SK-N-SH treated with all-trans-retinoic acid at 6 μM for 48 hours (cell line): ENCODE results near the gene NFXL1.
A peak's percentile ranks its signal among the peaks of the same experiment; 100 is the strongest.

Experiments
- ATAC-seq: fragments of 200-7000 bp; cut with Tn5 transposase; 3 replicates; pipeline ENCODE4 v1.9.1; 2020; ENCODE audit warnings: mild to moderate bottlenecking, moderate library complexity
- BACH2 ChIP-seq: fragments of 250-450 bp; sonication (Bioruptor Pico); IDR thresholded peaks from 2 replicates; pipeline ENCODE4 v1.9.0; 2021; ENCODE audit warnings: mild to moderate bottlenecking, borderline replicate concordance
- ESRRG ChIP-seq: fragments of 250-450 bp; sonication (Bioruptor Pico); IDR thresholded peaks from 2 replicates; pipeline ENCODE4 v1.6.1; 2021; ENCODE audit warnings: mild to moderate bottlenecking
- GLIS3 ChIP-seq: fragments of 250-450 bp; sonication (Bioruptor Pico); IDR thresholded peaks from 2 replicates; pipeline ENCODE4 v1.5.0; 2020; ENCODE audit warnings: mild to moderate bottlenecking, moderate library complexity
- ISL1 ChIP-seq: fragments of 250-450 bp; sonication (Bioruptor Pico); IDR thresholded peaks from 2 replicates; pipeline ENCODE4 v2.1.2; 2022; ENCODE audit warnings: mild to moderate bottlenecking, moderate library complexity
- OSR1 ChIP-seq: fragments of 250-450 bp; sonication (Bioruptor Pico); IDR thresholded peaks from 2 replicates; pipeline ENCODE4 v1.8.0; 2022; ENCODE audit warnings: moderate library complexity, mild to moderate bottlenecking, inconsistent platforms
- PPARA ChIP-seq: fragments of 250-450 bp; sonication (Bioruptor Pico); IDR thresholded peaks from 2 replicates; pipeline ENCODE4 v1.5.0; 2020; ENCODE audit warnings: mild to moderate bottlenecking, borderline replicate concordance
- RARB ChIP-seq: fragments of 250-450 bp; sonication (Bioruptor Pico); IDR thresholded peaks from 2 replicates; pipeline ENCODE4 v1.8.0; 2021; ENCODE audit warnings: mild to moderate bottlenecking, moderate library complexity
- SNAI2 ChIP-seq: fragments of 250-450 bp; sonication (Bioruptor Pico); IDR thresholded peaks from 2 replicates; pipeline ENCODE4 v1.5.0; 2020; ENCODE audit warnings: mild to moderate bottlenecking, moderate library complexity
- TCF4 ChIP-seq: fragments of 250-450 bp; sonication (Bioruptor Pico); IDR thresholded peaks from 2 replicates; pipeline ENCODE4 v1.8.0; 2021; ENCODE audit warnings: mild to moderate bottlenecking, moderate library complexity, borderline replicate concordance
- TOX ChIP-seq: fragments of 250-450 bp; sonication (Bioruptor Pico); IDR thresholded peaks from 2 replicates; pipeline ENCODE4 v1.8.0; 2021; ENCODE audit warnings: mild to moderate bottlenecking, moderate library complexity, borderline replicate concordance
- ZC3H10 ChIP-seq: fragments of 250-450 bp; sonication (Bioruptor Pico); IDR thresholded peaks from 2 replicates; pipeline ENCODE4 v1.5.1; 2021; ENCODE audit warnings: mild to moderate bottlenecking, moderate library complexity
- ZFP3 ChIP-seq: fragments of 250-450 bp; sonication (Bioruptor Pico); IDR thresholded peaks from 2 replicates; pipeline ENCODE4 v1.5.0; 2020; ENCODE audit warnings: mild to moderate bottlenecking, moderate library complexity
- ZFP30 ChIP-seq: fragments of 450-650 bp; formaldehyde crosslinking; IDR thresholded peaks from 2 replicates; pipeline ENCODE4 v1.5.0; 2022; ENCODE audit warnings: mild to moderate bottlenecking, moderate library complexity
- ZNF565 ChIP-seq: fragments of 450-650 bp; formaldehyde crosslinking; conservative IDR thresholded peaks from 2 replicates; pipeline ENCODE4 v1.5.0; 2020; ENCODE audit warnings: low read depth, mild to moderate bottlenecking, moderate library complexity
- ZNF70 ChIP-seq: fragments of 450-650 bp; formaldehyde crosslinking; IDR thresholded peaks from 2 replicates; pipeline ENCODE4 v1.5.0; 2020; ENCODE audit warnings: mild to moderate bottlenecking, moderate library complexity
- ZNF8 ChIP-seq: fragments of 450-650 bp; formaldehyde crosslinking; IDR thresholded peaks from 2 replicates; pipeline ENCODE4 v1.5.0; 2020; ENCODE audit warnings: mild to moderate bottlenecking, moderate library complexity
- TF ChIP-seq, protein P1 (sequence below): fragments of 250-450 bp; sonication (Bioruptor Pico); IDR thresholded peaks from 2 replicates; pipeline ENCODE4 v1.5.0; 2020; ENCODE audit warnings: mild to moderate bottlenecking, moderate library complexity
- TF ChIP-seq, protein P2 (sequence below): fragments of 250-450 bp; sonication (Bioruptor Pico); IDR thresholded peaks from 2 replicates; pipeline ENCODE4 v1.5.1; 2020; ENCODE audit warnings: low read depth, mild to moderate bottlenecking, moderate library complexity
- TF ChIP-seq, protein P3 (sequence below): fragments of 250-450 bp; sonication (Bioruptor Pico); IDR thresholded peaks from 2 replicates; pipeline ENCODE4 v1.8.0; 2020; ENCODE audit warnings: mild to moderate bottlenecking, moderate library complexity, borderline replicate concordance

The NFXL1 gene

DNA sequence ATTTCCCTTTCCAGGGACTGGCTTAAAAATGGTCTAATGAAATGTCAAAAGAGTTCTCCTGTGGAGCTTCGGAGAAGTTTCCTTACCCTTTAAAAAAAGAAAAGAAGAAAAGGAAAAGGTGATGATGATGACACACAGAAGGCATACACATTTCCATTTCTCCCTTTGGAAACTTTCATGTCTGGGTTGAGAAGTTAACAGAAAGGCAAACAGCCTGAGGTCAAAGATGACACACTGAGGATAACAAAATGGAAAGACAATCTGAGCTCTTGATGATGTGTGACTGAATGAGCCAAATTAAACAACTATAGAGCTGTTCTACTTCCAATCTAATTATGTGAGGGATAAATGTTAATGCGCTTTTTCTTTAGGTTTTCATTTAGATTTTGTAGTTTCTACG, 32.2 kb downstream of the NFXL1 start:
- ATAC-seq: no peak
- TF ChIP-seq ESRRG (CRISPR knock-in tag) (no peak), ZFP30 (CRISPR knock-in tag) (no peak), TOX (CRISPR knock-in tag) (no peak), ZNF565 (CRISPR knock-in tag) (no peak), ZC3H10 (CRISPR knock-in tag) (no peak), PPARA (CRISPR knock-in tag) (no peak), SNAI2 (CRISPR knock-in tag) (no peak), TCF4 (CRISPR knock-in tag) (no peak), RARB (CRISPR knock-in tag) (no peak), BACH2 (no peak), ZNF8 (CRISPR knock-in tag) (no peak)
- TF ChIP-seq, protein P1, sequence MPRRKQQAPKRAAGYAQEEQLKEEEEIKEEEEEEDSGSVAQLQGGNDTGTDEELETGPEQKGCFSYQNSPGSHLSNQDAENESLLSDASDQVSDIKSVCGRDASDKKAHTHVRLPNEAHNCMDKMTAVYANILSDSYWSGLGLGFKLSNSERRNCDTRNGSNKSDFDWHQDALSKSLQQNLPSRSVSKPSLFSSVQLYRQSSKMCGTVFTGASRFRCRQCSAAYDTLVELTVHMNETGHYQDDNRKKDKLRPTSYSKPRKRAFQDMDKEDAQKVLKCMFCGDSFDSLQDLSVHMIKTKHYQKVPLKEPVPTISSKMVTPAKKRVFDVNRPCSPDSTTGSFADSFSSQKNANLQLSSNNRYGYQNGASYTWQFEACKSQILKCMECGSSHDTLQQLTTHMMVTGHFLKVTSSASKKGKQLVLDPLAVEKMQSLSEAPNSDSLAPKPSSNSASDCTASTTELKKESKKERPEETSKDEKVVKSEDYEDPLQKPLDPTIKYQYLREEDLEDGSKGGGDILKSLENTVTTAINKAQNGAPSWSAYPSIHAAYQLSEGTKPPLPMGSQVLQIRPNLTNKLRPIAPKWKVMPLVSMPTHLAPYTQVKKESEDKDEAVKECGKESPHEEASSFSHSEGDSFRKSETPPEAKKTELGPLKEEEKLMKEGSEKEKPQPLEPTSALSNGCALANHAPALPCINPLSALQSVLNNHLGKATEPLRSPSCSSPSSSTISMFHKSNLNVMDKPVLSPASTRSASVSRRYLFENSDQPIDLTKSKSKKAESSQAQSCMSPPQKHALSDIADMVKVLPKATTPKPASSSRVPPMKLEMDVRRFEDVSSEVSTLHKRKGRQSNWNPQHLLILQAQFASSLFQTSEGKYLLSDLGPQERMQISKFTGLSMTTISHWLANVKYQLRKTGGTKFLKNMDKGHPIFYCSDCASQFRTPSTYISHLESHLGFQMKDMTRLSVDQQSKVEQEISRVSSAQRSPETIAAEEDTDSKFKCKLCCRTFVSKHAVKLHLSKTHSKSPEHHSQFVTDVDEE (CRISPR knock-in tag): no peak
- TF ChIP-seq, all 23 proteins: peak for 0

DNA sequence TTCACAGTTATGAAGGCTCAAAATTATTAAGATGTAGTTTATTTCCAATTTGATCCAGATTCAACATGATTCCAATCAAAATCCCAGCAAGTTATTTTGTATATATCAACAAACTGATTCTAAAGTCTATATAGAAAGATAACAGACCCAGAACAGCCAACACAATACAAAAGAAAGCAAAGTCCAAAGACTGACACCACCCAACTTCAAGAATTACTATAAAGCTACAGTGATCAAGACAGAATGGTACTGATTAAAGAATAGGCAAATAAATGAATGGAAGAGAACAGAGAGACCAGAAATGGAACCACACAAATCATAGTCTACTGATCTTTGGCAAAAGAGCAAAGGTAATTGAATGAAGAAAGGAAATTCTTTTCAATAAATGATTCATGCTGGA, 34.9 kb downstream of the NFXL1 start:
- ATAC-seq: no peak
- TF ChIP-seq, protein P2, sequence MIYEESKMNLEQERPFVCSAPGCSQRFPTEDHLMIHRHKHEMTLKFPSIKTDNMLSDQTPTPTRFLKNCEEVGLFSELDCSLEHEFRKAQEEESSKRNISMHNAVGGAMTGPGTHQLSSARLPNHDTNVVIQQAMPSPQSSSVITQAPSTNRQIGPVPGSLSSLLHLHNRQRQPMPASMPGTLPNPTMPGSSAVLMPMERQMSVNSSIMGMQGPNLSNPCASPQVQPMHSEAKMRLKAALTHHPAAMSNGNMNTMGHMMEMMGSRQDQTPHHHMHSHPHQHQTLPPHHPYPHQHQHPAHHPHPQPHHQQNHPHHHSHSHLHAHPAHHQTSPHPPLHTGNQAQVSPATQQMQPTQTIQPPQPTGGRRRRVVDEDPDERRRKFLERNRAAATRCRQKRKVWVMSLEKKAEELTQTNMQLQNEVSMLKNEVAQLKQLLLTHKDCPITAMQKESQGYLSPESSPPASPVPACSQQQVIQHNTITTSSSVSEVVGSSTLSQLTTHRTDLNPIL (CRISPR knock-in tag): no peak
- no peak for TF ChIP-seq ZNF8 (CRISPR knock-in tag)

DNA sequence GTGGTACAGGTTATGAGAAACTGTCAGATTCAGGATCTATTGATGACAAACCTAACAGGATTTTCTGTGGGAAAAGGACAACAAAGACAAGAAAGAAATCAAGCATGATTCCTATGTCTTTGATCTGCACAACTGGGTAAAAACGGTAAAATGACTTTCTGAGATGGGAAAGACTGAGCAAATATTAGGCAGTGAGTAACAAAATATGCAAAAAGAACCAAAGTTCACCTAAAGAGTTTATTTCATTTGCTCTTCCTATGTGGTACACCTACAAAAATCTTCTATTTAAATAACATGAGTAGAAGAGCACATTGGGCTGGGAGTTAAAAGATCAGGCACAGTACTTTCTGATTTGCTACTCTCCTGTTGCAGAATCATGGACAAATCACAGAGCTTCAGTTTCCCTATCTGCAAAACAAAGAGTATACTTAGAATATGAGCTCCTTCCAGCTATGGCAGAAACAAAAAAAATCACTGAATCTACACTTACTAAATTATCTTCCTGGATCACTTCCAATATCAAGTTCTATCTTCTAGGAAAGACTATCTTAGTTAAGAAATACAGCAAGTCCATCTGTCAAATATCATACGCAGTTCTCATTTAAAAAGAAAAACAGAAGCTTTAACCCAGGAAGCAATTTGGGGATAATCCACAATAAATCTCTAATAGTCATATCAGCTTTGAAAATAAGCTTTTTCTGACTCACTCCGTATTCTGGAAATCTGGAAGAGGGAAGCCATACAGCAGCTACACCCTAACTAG, 37.4 kb downstream of the NFXL1 start:
- ATAC-seq: peak; percentile 75
- TF ChIP-seq ISL1 (peak; percentile 87), ZFP3 (no peak)
- TF ChIP-seq, protein P1 (CRISPR knock-in tag): no peak

DNA sequence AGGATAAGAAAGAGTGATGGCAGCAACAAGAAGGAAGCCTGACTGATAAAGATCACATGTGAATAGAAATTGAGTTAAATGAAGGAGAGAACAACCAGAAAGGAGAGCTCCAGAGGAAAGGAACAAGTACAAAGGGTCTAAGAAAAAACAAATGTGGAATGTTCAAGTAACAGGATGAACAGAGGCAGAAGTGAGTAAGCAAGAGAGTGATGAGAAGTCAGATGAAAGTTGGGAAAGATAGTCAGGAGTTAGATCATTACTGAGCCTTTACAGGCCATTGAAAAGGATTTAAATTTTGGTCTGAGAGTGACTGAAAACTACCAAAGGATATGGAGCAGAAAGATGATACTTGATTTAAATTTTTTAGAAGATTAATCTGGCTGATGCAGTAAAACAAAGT, 38.1 kb downstream of the NFXL1 start:
- TF ChIP-seq ISL1 (peak; percentile 83), OSR1 (no peak)
- ATAC-seq: peak; percentile 61; the same call in 2 of the 3 replicates

DNA sequence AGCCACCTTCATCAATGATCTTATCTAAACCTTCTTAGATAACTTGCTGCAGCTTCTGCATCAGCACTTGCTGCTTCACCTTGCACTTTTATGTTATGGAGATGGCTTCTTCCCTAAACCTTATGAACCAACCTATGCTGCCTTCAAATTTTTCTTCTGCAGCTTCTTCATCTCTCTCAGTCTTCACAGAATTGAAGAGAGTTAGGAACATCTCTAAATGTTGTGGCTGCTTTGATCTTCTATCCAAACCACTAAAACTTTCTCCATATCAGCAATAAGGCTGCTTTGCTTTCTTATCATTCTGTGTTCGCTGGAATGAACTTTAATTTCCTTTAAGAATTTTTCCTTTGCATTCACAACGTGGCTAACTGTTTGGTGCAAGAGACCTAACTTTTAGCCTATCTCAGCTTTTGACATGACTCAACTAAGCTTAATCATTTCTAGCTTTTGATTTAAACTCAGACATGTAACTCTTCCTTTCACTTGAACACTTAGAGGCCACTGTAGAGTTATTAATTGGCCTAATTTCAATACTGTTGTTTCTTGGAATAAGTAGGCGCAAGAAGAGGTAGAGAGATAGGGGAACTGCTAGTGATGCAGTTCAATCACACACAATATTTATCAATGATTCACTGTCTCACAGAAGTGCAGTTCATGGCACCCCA, 40.4 kb downstream of the NFXL1 start:
- TF ChIP-seq SNAI2 (CRISPR knock-in tag) (no peak), ESRRG (CRISPR knock-in tag) (no peak), GLIS3 (CRISPR knock-in tag) (no peak), TCF4 (CRISPR knock-in tag) (no peak), RARB (CRISPR knock-in tag) (no peak), TOX (CRISPR knock-in tag) (no peak), ZFP30 (CRISPR knock-in tag) (no peak), ZC3H10 (CRISPR knock-in tag) (no peak), OSR1 (no peak), ZNF70 (CRISPR knock-in tag) (no peak), ZNF565 (CRISPR knock-in tag) (no peak)
- TF ChIP-seq, protein P1 (CRISPR knock-in tag): no peak
- TF ChIP-seq, protein P3, sequence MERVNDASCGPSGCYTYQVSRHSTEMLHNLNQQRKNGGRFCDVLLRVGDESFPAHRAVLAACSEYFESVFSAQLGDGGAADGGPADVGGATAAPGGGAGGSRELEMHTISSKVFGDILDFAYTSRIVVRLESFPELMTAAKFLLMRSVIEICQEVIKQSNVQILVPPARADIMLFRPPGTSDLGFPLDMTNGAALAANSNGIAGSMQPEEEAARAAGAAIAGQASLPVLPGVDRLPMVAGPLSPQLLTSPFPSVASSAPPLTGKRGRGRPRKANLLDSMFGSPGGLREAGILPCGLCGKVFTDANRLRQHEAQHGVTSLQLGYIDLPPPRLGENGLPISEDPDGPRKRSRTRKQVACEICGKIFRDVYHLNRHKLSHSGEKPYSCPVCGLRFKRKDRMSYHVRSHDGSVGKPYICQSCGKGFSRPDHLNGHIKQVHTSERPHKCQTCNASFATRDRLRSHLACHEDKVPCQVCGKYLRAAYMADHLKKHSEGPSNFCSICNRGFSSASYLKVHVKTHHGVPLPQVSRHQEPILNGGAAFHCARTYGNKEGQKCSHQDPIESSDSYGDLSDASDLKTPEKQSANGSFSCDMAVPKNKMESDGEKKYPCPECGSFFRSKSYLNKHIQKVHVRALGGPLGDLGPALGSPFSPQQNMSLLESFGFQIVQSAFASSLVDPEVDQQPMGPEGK (CRISPR knock-in tag): no peak
- TF ChIP-seq, protein P2 (CRISPR knock-in tag): no peak
- TF ChIP-seq, all 23 proteins: peak for 0
- no peak for ATAC-seq
